ENCODE data around the gene ASGR1. TPM values are rescaled to one million over a fixed set of nuclear protein-coding genes. Genes with fewer than 3 reads are reported as not detected.

The ASGR1 gene
- total RNA-seq, 1 donor from 2014 or later: 5.4 TPM

DNA sequence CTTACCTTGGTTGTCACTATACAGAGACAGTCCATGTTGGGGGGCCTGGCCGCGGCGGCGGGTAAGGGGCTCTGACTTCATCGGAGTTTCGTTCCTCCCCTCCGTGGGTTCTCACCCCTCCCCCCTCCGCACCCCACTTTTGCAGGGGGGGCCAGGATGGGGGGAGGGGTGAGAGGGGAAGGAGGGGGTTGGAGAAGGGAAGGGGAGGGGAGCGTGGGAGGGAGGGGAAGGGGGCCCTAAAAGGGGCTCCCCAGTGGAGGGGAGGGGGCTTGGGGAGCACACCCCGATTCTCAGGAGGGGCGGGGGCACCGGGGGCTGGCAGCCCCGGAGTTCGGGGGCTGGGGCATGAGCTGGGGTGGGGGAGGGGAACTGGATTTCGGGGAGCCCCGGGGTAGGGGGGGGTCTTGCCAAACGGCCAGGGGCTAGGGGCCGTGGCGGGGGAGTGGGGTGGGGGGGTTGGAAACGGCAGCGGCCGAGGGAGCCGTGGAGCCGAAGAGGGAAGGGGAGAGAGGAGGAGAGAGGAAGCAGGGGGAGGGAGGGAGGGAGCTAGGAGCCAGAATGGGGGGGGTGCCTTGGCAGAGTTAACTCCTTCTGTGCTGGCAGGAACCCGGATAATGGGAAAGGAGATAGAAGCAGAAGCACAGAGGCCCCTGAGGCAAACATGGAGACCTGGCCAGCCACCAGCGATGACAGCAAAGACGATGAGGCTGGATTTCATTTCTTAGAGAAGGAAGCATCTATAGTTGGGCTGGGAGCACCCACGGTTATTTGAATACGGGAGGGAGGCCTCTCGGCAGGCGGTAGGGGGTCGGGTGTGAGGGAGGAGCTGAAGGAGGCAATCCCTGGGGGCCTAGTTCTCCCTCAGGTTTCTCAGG, 38.2 kb upstream of the ASGR1 start:
- no peak for DNase-seq (ENCODE audit: extremely low read depth, low read depth, low spot score)

- DNase-seq (ENCODE audit: extremely low read depth, low read depth, low spot score): no peak
Observed at GRCh38 chr17:7216242-7217112, 37.3 kb upstream of the ASGR1 start.

DNA sequence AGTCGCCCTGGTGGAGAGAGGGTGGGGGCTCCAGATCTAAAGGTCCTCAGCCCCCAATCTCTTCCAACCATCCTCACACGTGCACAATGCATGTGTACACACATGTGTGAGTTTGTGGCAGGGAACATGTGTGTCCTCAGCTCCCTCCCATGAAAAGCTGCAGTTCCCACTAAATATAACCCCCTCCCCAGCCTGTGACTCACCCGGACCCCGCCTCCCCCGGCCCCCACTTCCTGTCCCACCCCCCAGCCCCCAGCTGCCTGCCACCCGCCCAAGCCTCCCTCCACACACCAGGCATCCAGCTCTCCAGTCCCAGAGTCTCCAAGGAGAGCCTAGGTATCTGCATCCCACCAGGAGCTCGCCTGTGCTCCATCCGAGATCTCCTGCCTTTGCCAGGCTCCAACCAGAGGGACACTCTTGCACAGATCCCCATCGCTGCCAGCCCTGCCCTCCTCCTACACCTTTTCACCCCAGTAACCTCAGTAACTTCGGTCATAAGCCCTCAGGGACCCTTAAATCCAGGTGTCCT, 36.5 kb upstream of the ASGR1 start:
- DNase-seq (ENCODE audit: extremely low read depth, low read depth, low spot score): no peak

GRCh38 chr17:7215136-7215638, 36.0 kb upstream of the ASGR1 start:
- DNase-seq (ENCODE audit: extremely low read depth, low read depth, low spot score): no peak

- DNase-seq (ENCODE audit: extremely low read depth, low read depth, low spot score): no peak
Observed at GRCh38 chr17:7214300-7215135, 35.3 kb upstream of the ASGR1 start.

- DNase-seq (ENCODE audit: extremely low read depth, low read depth, low spot score): no peak
Observed at GRCh38 chr17:7213895-7214299, 34.7 kb upstream of the ASGR1 start.

- DNase-seq (ENCODE audit: extremely low read depth, low read depth, low spot score): no peak
Observed at GRCh38 chr17:7211491-7212273, 32.5 kb upstream of the ASGR1 start.

- no peak for DNase-seq (ENCODE audit: extremely low read depth, low read depth, low spot score)
Observed at GRCh38 chr17:7208754-7209460, 29.7 kb upstream of the ASGR1 start.

- DNase-seq (ENCODE audit: extremely low read depth, low read depth, low spot score): no peak
Observed at GRCh38 chr17:7208027-7208571, 28.9 kb upstream of the ASGR1 start.

- DNase-seq (ENCODE audit: extremely low read depth, low read depth, low spot score): no peak
Observed at GRCh38 chr17:7207120-7208001, 28.2 kb upstream of the ASGR1 start.

GRCh38 chr17:7205561-7205960, 26.4 kb upstream of the ASGR1 start:
- no peak for DNase-seq (ENCODE audit: extremely low read depth, low read depth, low spot score)

GRCh38 chr17:7204828-7205461, 25.8 kb upstream of the ASGR1 start:
- DNase-seq (ENCODE audit: extremely low read depth, low read depth, low spot score): peak; percentile 23

DNA sequence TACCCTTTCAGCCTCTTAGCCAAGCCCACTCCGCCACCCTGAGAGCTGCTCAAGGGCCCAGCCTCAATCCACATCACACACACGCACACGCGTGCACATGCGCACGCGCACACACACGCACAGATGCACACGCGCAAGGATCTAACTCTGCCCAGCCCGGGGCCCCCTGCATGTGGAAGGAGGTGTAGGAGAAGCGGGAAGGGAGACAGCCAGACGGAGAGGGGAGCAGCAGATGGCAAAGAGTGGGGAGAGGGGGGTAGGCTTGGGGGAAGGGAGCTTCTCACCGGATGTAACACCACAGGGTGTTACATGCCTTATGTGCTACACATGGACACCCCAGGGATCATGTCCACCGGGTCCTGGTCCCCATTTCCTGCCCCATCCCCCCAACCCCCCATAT, 25.2 kb upstream of the ASGR1 start:
- DNase-seq (ENCODE audit: extremely low read depth, low read depth, low spot score): no peak

DNA sequence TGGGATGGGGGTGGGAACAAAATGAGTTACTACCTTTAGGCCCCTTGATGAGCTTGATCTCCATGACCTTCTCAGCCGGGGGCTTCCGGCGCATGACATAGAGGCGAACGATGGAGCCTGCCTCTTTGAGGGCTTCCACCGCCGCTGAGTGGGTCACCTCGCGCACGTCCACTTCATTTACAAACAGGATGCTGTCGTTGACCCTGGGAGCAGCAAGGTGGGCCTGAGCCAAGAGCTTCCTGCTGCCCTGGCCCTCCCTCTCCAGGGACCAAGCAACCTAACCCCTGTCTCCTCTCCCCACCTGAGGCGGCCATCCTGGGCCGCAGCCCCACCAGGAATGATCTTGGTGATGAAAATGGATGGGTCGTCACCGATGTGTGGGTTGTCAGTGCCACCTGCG, 24.2 kb upstream of the ASGR1 start:
- no peak for DNase-seq (ENCODE audit: extremely low read depth, low read depth, low spot score)

DNA sequence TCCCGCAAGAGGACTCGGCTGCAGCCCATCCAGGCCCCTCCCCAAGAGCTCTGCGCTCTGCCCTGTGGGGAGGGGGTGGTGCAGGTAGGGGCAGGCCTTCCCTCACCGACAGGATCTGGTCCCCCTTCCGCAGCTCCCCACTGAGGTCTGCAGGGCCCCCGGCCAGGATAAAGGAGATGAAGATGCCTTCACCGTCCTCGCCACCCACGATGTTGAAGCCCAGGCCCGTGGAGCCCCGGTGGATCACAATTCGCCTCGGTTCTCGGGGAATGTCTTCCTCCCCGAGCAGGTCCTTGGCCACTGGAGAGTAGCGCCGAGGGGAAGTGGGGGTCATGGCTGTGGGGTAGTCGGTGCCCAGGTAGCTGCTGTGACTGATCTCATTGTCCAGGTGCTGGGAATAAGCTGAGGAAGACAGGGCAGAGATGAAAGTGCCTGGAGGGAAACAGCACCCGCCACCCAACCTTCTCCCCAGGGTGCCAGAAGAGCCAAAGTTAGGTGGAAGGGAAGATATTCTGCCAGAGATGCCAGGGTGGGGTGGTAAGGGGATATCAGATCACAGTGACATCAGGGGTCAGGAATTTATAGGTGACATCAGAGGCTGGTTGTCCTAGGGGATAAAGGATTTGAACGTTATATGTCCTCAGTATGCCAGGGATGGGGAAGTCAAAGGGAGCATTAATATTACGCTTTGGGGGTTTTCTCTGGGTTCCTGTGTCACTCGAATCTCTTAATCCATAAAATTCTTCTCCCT, 17.7 kb upstream of the ASGR1 start:
- no peak for DNase-seq (ENCODE audit: extremely low read depth, low read depth, low spot score)

DNA sequence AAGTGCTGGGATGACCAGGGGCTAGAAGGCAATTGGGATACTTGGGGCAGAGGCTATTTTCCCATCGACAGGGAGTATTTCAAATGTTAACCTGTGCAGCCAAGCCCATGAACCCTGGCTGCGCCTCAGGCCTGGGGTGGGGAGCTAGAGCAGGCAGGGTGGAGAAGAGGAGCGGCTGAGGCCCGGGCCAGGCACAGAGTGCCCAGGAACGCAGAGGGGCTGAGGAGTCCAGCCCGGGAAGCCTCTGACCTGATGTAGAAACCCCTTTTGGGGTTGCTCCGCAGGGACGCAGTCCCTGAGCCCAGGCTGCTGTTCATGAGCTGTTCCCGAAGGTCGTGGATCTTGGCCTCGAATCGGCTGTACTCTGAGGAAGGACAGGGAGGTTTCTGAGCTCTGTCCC, 16.8 kb upstream of the ASGR1 start:
- no peak for DNase-seq (ENCODE audit: extremely low read depth, low read depth, low spot score)
